NCI-H2081 treated with DMSO at 0.1 percent for 48 hours (cell line): ENCODE data around the gene DAD1.
"Not testable (repeated sequence)": the region's sequence is repeated elsewhere in the genome, so short reads cannot be mapped to it uniquely, and the experiment has no call there.

ENCODE experiments used
- DNase-seq: peaks from one replicate; lab custom pipeline; 2025; lab: John Stamatoyannopoulos, UW

Gene DAD1

GRCh38 chr14:22589096-22589839 is at the start of gene DAD1:
DAD1 (minus strand) TSS chr14:22589224; CDS start chr14:22589157, 67 bp downstream.
- peak; percentile 96 for DNase-seq

GRCh38 chr14:22635980-22636379 is 47.0 kb upstream of the DAD1 start:
- DNase-seq = not testable (repeated sequence)

- DNase-seq = no peak
Measured at GRCh38 chr14:22634233-22634900, 45.3 kb upstream of the DAD1 start.

- DNase-seq = no peak
Measured at GRCh38 chr14:22630486-22630885, 41.5 kb upstream of the DAD1 start.

- DNase-seq = no peak
Measured at GRCh38 chr14:22630066-22630465, 41.0 kb upstream of the DAD1 start.

GRCh38 chr14:22629361-22629760 is 40.3 kb upstream of the DAD1 start:
- DNase-seq = no peak

- no peak for DNase-seq
Measured at GRCh38 chr14:22627506-22628263, 38.7 kb upstream of the DAD1 start.

GRCh38 chr14:22626590-22626989 is 37.6 kb upstream of the DAD1 start:
- no peak for DNase-seq

GRCh38 chr14:22623047-22623446 is 34.0 kb upstream of the DAD1 start:
- no peak for DNase-seq

- no peak for DNase-seq
Measured at GRCh38 chr14:22622255-22622654, 33.2 kb upstream of the DAD1 start.

GRCh38 chr14:22615765-22616164 is 26.7 kb upstream of the DAD1 start:
- DNase-seq = not testable (repeated sequence)

GRCh38 chr14:22614240-22614799 is 25.3 kb upstream of the DAD1 start:
- no peak for DNase-seq

- no peak for DNase-seq
Measured at GRCh38 chr14:22613736-22614239, 24.8 kb upstream of the DAD1 start.

- DNase-seq = no peak
Measured at GRCh38 chr14:22613106-22613695, 24.2 kb upstream of the DAD1 start.

- DNase-seq = no peak
Measured at GRCh38 chr14:22610931-22611330, 21.9 kb upstream of the DAD1 start.

GRCh38 chr14:22607291-22607690 is 18.3 kb upstream of the DAD1 start:
- DNase-seq = no peak

- DNase-seq = no peak
Measured at GRCh38 chr14:22606380-22606779, 17.4 kb upstream of the DAD1 start.

GRCh38 chr14:22602862-22603261 is 13.8 kb upstream of the DAD1 start:
- no peak for DNase-seq

- DNase-seq = no peak
Measured at GRCh38 chr14:22601996-22602395, 13.0 kb upstream of the DAD1 start.

- DNase-seq = no peak
Measured at GRCh38 chr14:22601456-22601855, 12.4 kb upstream of the DAD1 start.

- no peak for DNase-seq
Measured at GRCh38 chr14:22600027-22600426, 11.0 kb upstream of the DAD1 start.

GRCh38 chr14:22599349-22599748 is 10.3 kb upstream of the DAD1 start:
- DNase-seq = no peak
